Coronary artery (tissue), 2 donors: Measurements from ENCODE around the gene UBE3B.

Experiments
- DNase-seq: peaks from one replicate; pipeline ENCODE4 v3.0.0-alpha.2; 2017; ENCODE audit warnings: low spot score
- H3K27ac ChIP-seq, 2 donors: fragments of 200-600 bp; sonication (generic); one replicate each; pipeline ENCODE4 v1.5.1; 2016 to 2019
- H3K4me3 ChIP-seq: fragments of 200-600 bp; sonication (generic); 2 replicates; pipeline ENCODE4 v1.5.1; 2016; ENCODE audit warnings: mild to moderate bottlenecking, moderate library complexity
- CTCF ChIP-seq: fragments of 200-600 bp; sonication (generic); IDR thresholded peaks from one replicate; pipeline ENCODE4 v1.5.1; 2019; ENCODE audit warnings: antibody characterized with exemption

UBE3B gene

GRCh38 chr12:109521831-109522230, 44.4 kb downstream of the UBE3B start:
- Histone ChIP-seq H3K27ac (no peak overlapping the region), H3K4me3 (no peak overlapping the region)
- no peak for TF ChIP-seq CTCF
- DNase-seq, result no peak

GRCh38 chr12:109523071-109523470, 45.6 kb downstream of the UBE3B start:
- no peak overlapping the region for H3K4me3 ChIP-seq
- no peak for TF ChIP-seq CTCF
- no peak overlapping the region for H3K27ac ChIP-seq
- no peak for DNase-seq

GRCh38 chr12:109523504-109523903, 46.1 kb downstream of the UBE3B start:
- DNase-seq, result no peak
- Histone ChIP-seq H3K4me3 (no peak overlapping the region), H3K27ac (no peak overlapping the region)
- TF ChIP-seq CTCF, result no peak

DNA sequence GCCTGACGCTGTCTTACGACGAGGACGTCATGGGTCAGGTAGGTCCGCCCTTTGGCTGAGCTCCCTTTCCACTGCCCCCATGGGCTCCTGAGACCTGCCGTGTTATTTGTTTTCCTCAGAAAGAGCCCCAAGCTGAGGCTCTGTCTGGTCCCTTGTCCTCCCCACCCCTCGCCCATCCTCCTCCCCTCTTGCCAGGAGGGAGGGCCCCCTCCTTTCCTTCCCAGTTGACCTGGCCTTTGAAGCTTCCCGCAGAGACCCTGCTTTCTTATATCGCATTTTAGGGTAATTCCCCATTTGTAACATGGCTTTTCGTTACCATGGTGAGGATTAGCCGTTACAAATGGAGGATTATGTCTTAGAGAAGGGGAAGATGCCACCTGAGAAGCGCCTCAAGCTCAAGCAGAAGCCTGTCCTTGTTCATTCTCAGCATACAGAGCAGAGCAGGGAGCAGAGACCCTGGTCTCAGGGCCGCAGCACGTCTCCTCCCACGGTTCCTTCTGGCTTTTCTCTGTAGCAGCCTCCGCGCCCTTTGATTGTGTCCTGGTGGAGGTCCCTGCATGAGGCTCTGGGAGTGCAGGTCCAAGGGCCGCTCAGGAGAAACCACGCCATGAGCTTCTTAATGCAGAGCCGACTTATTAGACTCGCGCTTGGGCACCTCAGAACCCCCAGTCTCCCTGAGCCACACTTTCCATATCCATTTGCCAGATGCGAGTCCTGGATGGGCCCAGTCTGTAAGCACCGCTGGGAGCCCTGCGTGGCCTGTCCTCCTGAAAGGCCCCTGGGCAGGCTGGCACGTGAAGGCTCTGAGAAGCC, 47.2 kb downstream of the UBE3B start:
- no peak for TF ChIP-seq CTCF
- Histone ChIP-seq H3K27ac (no peak overlapping the region), H3K4me3 (no peak overlapping the region)
- DNase-seq, result no peak

DNA sequence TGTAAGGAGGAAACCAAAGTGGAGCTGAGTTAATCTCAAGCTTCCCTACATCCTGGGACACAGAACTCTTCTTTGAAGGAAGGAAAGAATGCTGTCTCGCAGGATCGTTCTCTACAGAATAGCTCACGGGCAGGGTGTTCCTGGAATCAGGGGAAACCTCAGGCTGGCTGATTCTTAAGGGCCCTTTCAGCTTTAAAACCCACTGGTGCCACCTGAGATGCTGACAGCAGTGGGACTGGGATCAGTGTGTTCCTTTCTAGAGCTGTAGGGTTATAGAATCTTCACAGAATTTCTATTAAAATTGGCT, 47.8 kb downstream of the UBE3B start:
- no peak for DNase-seq
- TF ChIP-seq CTCF, result no peak
- Histone ChIP-seq H3K27ac (no peak overlapping the region), H3K4me3 (no peak overlapping the region)

- H3K4me3 ChIP-seq, result no peak overlapping the region
- H3K27ac ChIP-seq, result no peak overlapping the region
- no peak for TF ChIP-seq CTCF
- no peak for DNase-seq
Measured at GRCh38 chr12:109527489-109528123, 50.2 kb downstream of the UBE3B start.
